ENCODE measurements around the gene SRGAP3.

SRGAP3 gene

DNA sequence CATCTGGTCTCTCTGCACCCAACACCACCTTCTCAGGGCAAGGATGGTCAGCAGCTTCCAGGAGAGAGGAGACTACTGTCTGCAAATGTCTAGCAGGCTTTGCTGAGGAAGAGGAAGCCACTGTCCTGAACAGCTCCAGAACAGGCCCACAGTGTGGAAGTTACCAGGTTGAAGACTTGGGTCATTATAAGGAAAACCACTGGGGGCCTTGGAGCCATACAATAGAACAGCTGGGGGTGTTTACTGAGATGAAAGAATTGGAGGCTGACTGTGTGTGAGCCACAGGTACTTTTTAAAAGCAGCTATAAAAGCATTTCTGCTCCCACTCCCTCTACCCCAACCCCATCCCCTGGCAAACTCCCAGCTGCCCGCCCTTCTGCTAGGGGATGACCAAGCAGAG, 24.2 kb downstream of the SRGAP3 start:
- DNase-seq (ENCODE audit: low spot score): no peak

DNA sequence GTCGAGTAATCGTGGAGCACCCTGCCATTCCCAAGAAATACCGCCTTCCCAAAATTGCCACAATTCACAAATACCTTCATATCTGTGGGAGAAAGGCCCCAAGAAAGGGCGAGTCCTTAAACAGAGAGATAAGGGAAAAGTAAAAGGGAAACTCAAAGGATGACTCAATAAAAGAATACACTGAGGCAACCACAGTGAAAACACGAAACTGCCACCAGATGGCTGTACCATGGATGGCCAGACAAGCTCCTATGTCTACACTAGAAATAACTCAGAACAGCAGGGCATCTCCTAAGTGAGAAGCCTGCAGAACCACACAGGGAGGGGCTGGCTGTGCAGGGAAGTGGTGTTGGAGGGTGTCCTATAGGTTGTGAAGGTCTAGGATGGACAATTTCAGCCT, 25.0 kb downstream of the SRGAP3 start:
- DNase-seq (ENCODE audit: low spot score): no peak

DNA sequence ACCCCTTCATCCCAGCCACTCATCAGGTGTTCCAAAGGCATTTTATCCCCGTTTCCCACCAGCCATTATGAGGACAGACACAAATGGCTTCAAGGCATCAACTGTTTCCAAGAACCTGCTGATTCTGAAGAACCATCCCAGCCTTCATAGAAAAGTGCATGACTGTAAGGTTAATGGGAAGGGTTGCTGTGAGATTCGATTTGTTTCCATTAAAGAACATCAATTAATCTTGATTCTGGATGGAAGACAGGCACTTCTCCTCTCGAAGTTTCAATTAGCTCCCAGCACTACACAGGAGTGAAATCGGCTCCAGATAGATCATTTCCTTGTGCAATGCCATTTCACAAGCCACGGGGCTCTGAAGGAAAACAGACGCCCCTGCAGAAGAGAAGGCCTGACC, 25.8 kb downstream of the SRGAP3 start:
- no peak for DNase-seq (ENCODE audit: low spot score)

DNA sequence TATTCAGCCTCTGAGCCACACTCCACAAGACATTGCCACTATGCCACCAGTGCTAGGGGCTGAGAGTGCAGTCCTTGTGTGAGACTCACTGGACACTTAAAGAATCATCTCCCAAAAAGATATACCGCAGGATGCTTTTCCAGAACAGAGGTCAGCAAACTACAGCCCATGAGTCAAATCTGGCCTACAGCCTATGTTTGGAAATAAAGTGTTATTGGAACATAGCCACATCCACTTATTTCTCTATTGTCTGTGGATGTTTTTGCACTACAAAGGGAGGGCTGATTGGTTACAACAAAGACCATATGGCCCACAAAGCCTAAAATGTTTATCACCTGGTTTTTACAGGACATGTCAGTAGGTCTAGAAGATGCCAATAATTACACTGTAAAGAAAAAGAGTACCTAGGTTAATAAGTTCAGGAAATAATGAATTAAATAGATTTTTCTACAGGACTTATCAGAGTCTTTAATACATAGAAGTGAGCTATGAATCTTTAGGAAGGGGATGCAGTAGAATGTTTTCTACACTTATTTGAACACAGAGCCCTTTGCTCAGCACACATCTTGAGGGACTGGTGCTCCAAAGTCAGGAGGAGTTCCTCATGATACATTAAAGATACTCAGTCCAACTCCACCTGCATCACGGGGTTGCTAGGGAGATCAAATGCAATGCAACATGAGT, 26.3 kb downstream of the SRGAP3 start:
- DNase-seq (ENCODE audit: low spot score): no peak

DNA sequence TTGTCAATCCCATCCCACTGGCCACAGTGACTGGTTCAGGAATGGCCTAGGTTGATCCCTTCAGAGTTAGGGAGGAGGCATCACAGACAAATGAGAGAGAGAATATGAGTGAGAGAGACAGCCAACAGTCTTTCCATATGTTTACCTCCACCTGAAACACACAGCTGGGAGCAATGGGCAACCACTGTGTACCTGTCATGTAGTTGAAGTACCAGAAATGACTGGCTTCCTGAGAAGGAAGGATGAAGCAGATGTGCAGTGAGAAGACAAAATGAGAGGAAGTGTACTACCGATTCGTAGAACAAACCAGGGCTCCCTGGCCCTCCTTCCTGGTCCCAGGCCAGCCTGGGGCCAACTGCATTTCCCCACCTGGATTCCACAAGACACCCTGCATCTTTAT, 27.4 kb downstream of the SRGAP3 start:
- DNase-seq (ENCODE audit: low spot score): no peak

DNA sequence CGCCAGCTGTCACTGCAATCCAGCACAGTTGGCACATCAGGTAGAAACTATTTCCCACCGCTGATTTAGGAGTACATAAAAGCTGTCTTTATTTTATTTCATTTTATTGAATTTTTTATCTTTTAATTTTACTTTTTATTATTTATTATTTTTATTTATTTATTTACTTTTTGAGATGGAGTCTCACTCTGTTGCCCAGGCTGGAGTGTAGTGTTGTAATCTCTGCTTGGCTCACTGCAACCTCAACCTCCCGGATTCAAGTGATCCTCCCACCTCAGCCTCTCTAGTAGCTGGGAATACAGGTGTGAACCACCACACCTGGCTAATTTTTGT, 31.0 kb downstream of the SRGAP3 start:
- DNase-seq (ENCODE audit: low spot score): no peak

DNA sequence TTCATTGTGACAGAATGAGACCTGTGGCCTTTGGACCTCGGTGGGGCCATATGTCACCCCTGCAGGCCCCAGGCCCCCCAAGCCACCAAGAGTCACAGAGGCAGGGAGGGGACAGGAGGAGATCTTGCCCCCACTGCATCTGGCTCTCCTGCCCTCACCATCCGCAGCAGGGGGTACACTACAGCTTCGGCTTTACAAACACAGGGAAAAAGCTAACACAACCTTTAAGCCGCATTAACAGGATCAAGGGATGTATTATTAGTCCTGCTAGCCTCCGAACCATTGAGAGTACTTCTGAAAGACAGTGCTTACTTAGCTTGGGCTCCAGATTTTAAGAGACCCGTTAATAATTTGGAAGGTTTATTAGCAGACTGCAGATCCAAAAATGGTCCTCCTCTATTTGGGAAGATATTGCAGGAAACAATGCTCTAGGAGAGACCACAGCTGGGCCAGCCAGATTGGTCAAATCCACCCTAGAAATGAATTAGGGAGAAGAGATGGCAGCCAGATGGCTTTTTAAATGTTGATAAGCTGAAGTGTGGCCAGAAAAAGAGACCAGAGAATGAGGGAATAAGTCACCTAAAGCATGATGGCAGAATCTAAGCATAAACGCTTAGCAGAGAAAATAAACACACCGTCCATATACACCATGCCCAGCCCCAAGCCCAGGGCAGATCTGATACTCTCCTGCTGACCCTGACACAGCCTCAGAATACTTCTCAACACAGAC, 31.5 kb downstream of the SRGAP3 start:
- DNase-seq (ENCODE audit: low spot score): no peak

DNA sequence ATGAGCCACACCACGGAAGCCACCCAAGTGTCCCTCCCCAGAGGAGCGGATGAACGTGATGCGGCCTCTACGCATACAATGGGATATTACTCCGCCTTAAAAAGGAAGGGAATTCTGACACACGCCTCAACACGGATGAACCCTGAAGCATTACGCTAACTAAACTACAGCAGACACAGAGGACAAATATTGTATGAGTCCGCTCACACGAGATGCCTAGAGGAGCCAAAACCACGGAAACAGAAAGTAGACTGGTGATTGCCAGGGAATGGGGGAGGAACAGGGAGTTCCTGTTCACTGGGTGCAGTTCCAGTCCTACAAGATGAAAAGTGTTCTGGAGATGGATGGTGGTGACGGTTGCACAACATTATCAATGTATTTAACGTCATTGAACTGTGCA, 32.7 kb downstream of the SRGAP3 start:
- DNase-seq (ENCODE audit: low spot score): no peak

DNA sequence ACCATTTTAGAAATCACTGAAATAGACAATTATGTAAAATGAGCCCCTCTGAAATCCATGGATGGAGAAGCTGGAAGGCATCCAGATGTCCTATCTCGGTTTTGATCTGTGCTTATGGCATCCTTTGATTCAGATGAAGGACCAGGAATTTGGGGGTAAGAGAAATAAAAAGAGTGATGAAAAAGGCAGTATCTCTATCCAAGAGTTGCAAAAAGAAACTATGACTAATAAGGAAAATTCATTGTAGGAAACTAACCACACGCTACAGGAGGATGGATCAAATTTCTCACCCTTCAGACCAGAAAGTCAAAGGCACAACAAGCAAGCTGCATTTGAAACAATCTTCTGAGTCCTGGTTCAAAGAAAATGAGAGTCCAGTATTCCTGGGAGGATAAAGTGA, 34.8 kb downstream of the SRGAP3 start:
- DNase-seq (ENCODE audit: low spot score): peak; percentile 19

DNA sequence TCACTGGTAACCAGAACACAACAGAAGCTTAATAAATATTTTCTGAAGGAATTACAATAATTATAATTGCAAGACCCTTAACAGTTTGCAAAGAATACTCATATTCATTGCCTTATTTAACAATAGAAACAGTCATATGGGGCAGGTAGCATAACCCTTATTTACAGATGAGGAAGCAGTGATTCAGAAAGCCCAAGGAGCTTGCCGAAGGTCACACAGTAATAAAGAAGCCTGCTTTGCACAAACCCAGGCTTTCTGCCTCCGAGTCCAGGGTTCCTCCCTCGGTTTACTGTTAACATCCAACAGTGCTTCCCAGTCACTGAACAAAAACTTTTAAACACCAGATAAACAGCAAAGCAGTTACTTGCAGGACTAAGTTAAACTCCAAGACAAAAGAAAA, 35.3 kb downstream of the SRGAP3 start:
- no peak for DNase-seq (ENCODE audit: low spot score)

DNA sequence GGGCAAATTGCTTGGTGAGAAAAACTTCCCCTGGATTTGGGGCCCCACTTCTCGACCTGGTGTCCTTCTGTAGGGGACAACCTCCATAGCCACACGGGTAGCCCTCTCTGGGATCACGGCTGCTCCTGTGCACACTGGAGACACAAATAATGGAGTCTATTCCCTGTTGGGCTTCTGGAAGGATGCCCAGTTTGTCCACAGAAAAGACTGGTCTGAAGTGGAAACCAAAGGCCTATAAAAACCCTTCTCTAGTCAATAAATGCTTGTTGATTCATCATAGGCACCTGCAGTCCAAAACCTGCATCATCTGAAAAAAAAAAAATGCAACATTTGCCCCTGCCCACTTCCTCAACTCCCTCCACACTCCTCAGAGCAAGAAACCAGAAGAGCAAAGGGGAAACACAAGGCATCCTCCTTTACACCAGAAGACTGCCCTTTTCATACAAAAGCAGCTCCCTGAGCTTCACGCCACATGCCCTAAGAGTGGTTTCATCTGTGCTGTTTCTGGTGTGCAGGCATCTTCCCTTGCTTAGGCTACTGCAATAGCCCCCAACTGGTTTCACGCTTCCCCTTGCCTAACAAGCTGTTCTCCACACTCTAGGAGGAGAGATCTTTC, 36.3 kb downstream of the SRGAP3 start:
- no peak for DNase-seq (ENCODE audit: low spot score)

DNA sequence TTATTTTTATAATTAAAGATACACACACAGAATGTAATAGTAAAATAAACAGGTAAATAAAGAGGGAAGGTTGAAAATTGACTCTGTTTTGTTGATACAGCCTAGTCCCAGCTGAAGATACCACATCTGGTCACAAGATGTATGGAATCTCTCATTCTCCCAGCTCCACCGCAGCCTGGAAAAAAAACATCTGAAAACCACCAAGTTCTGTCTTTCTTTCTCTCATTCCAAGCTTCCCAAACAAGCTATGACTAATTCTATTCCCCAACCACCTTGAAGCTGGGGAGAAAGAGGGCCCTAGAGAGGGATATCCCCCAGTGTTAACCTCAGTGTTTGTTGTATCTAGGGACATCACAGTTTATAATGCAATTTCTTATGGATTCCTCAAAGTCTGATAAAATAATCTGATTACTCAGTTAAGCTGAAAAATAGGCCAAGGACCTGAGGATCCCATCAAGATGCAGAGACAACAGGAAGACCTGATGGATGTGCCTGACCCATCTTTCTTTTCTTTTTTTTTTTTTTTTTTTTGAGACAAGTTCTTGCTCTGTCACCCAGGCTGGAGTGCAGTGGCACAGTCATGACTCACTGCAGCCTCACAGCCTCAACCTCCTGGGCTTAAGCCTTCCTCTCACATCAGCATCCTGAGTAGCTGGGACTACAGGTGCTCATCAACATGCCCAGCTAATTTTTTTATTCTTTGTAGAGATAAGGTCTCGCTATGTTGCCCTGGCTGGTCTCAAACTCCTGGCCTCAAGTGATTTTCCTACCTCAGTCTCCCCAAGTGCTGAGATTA, 38.1 kb downstream of the SRGAP3 start:
- no peak for DNase-seq (ENCODE audit: low spot score)

DNA sequence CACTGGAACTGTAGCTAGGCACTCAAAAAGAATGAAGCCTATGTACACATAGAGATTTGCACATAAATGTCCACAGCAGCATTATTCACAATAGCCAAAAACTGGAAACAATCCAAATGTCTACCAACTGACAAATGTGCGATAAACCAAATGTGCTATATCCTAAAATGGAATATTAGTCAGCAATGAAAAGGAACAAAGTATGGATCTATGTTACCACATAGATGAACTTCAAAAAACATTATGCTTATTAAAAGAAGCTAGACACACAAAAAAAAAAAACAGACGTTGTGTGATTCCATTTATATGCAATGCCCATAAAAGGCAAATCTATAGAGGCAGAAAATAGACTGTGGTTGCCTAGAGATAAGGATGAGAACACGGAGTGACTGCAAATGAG, 39.7 kb downstream of the SRGAP3 start:
- no peak for DNase-seq (ENCODE audit: low spot score)

DNA sequence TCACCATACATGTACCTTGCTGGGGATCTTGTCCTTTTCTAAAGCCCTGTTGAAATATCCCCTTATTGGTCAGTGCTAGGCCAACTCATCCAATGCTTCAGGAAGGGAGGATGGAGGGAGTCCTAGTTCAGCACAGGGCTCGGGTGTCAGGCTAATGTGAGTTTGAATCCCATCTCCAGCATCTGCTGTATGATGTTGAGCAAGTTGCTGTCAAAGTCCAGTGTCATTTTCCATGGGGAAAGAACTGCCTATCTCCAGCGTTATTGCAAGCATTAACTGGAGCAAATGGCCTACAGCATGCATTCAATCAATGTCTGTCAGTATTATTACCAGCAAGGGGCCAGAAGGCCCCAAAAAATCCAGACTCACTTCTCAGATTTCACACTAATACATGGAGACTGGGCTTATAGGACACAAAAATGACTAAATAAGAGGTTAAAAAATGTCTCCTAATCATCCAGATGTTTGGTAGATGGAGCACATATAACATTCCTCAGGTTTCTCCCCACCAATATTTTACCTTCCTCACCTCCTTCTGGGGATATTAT, 40.8 kb downstream of the SRGAP3 start:
- no peak for DNase-seq (ENCODE audit: low spot score)

DNA sequence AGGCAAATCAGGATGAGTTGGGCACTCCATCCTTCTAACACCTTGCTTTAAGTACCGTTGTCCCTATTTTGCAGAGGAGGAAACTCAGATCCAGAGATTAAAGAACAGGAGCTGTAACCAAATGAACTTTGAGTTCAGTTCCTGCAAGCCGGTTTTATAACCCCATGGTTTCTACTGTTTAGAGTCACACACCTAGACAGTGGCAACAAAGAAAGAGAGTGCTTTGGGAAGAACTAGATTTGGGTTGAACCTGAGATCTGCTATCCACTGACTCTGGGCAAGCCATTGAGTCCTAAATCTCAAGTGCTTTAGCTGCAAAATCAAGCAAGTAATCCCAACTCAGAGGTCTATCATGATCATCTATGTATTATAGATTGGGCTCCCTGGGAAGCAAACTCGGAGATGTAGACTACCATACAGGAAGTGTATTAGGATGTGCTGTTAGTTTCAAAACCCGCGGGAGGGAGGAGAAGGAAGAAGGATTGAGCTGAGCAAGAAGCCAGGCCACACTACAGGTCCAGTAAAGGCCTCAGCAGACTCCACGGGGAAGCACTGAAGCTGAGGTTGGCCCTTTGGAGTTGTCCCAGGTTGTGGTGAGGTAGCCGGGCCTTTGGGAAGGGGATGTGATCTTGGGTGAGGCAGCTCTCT, 42.2 kb downstream of the SRGAP3 start:
- DNase-seq (ENCODE audit: low spot score): no peak

DNA sequence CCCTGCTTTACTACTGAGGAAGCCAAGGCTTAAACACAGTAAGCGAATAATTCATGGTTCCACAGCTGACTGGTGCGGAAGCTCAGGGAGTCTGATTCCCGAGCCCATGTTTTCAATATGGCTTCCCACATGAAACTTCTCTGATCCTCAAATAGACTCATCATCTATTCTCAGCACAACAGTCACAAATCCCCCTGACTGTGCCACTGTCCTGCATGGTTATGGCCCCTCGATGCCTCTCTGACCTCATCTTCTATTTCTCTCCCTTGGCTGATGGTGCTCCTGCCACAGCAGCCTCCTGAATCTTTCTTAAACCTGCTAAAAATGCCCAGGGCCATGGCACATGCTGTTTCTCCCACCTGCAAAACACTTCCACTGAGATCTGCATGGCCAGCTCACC, 43.2 kb downstream of the SRGAP3 start:
- no peak for DNase-seq (ENCODE audit: low spot score)

DNA sequence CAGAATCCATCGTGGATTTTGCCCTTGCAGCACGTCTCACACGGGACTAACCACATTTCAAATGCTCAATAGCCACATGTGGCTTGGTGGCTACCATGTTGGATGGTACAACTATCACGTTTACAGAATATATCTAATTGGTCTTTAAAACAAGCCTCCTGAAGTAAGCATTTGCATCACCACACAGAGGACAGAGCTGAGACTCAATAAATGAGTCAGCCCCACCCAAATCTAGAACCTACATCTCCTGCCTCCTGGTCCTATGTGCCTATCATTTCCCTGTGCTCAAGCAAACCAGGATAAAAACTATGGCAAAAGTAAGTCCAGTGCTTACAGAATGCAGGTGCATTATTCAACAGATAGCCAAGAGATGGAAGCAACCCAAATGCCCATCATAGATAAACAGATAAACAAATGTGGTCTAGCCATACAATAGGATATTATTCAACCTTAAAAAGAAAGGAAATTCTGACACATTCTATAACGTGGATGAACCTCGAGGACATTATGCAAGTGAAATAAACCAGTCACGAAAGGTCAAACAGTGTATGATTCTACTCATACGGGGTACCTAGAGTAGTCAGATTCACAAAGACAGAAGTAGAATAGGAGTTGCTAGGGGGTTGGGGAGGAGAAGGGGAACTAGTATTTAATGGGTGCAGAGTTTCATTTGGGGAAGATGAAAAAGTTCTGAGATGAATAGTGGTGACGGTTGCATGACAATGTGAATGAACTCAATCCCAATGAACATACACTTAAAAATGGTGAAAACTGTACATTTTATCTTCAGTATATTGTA, 43.9 kb downstream of the SRGAP3 start:
- DNase-seq (ENCODE audit: low spot score): no peak

DNA sequence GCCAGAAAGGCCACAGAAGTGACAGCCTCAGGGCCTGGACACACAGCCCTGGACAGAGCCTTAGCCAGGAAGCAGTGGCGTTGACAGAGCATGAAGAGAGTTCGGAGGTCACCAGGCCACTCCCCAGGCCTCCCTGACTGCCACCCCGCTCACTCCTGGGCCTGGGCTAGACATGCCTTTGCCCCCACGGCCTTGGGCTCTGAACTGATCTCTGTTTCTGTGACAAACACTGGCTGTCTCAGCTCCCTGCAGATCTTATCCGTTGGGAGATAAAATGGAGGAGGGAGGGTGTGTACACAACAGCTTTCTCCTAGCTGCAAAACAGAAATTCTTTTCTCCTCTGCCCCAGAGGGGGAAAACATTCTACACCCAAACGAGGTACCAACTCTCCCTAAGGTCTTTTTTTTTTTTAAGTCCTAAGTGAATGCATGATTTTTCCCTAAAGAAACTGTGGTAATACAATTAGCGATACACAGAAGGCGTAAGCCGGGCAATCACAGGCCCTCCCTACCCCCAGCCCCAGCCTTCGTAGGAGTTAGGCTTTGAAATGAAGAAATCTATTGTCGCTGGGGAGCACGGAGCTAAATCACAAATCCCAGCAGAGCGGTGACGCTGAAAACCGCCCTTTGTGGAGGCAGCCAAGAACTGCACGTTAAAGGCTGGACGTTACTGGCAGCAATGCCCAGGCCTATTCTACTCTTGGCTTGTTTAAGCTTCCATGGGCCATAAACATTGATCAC, 45.0 kb downstream of the SRGAP3 start:
- no peak for DNase-seq (ENCODE audit: low spot score)

DNA sequence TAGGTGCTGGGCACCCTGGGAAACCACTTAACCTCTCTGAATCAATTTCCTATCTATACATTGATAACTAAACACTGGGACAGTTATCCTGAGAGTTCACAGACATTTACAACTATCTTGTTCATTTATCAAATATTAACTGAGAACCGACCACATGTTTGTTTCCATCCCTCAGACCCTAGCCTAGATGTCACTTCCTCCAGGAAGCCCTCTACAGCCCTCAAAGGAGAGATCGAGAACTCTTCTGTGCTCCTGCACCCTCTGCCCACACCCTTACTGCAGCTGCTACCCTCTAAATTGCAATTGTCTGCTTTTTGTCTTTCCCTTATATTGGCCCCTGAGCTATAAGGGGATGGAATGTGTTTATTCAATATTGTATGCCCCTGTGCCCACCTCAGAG, 46.1 kb downstream of the SRGAP3 start:
- no peak for DNase-seq (ENCODE audit: low spot score)

DNA sequence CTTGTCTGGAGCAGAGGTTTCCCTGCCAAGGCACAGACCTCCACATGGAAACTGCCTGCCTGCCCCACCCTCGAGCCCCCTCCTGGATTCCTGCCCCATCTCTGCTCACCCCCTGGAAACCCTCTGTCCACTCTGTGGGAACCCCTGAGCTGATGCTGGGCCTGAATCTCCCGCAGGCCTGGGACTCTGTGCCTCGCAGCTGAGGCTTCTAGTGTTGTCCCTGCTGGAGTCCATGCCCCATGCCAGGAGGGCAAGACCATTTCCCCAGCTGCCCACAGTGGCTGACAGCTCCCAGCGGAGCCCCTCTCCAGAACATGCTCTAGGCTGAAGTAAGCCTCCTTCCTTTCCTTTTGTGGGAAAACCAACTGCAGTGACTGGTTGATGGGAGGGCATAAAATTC, 46.9 kb downstream of the SRGAP3 start:
- no peak for DNase-seq (ENCODE audit: low spot score)

DNA sequence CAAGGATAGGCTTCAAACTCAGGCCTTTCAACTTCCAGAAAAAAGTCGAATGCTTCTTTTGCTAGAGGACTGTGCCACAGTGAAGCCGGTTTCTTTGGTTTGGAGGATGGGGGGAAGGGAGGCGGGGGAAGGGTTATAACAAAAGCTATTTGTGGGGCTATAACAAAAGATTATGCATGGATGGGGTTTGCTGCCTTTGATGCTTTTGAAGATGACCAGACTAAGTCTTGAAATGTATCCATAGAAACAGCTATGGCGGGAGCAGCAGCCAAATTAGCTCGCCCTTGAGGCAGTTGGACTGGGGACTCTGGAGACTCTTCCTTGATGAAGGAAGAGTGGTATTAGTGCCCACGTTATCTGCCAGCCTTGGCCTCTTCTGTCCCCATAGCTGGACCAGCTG, 47.5 kb downstream of the SRGAP3 start:
- DNase-seq (ENCODE audit: low spot score): no peak

All from COLO829 (cell line).